ENCODE data around the gene UBFD1.
"Not testable (repeated sequence)": the region's sequence is repeated elsewhere in the genome, so short reads cannot be mapped to it uniquely, and the experiment has no call there.

UBFD1 gene

GRCh38 chr16:23570992-23571632 lies 13.6 kb downstream of the UBFD1 start:
- no peak for FAIRE-seq

- no peak for FAIRE-seq
Observed at GRCh38 chr16:23571895-23572294, 14.4 kb downstream of the UBFD1 start.

GRCh38 chr16:23572394-23572793 lies 14.9 kb downstream of the UBFD1 start:
- no peak for FAIRE-seq

GRCh38 chr16:23573817-23574216 lies 16.3 kb downstream of the UBFD1 start:
- FAIRE-seq, result no peak

GRCh38 chr16:23575834-23576233 lies 18.3 kb downstream of the UBFD1 start:
- no peak for FAIRE-seq

- no peak for FAIRE-seq
Observed at GRCh38 chr16:23577493-23577892, 20.0 kb downstream of the UBFD1 start.

- FAIRE-seq, result no peak
Observed at GRCh38 chr16:23578101-23578830, 20.7 kb downstream of the UBFD1 start.

GRCh38 chr16:23579371-23579770 lies 21.8 kb downstream of the UBFD1 start:
- no peak for FAIRE-seq

GRCh38 chr16:23580391-23580790 lies 22.9 kb downstream of the UBFD1 start:
- FAIRE-seq, result no peak

- no peak for FAIRE-seq
Observed at GRCh38 chr16:23581764-23582163, 24.2 kb downstream of the UBFD1 start.

GRCh38 chr16:23583271-23583670 lies 25.7 kb downstream of the UBFD1 start:
- FAIRE-seq, result not testable (repeated sequence)

GRCh38 chr16:23584186-23585076 lies 26.9 kb downstream of the UBFD1 start:
- FAIRE-seq, result no peak

GRCh38 chr16:23587726-23588125 lies 30.2 kb downstream of the UBFD1 start:
- no peak for FAIRE-seq

- FAIRE-seq, result no peak
Observed at GRCh38 chr16:23590181-23590580, 32.7 kb downstream of the UBFD1 start.

- no peak for FAIRE-seq
Observed at GRCh38 chr16:23594186-23594585, 36.7 kb downstream of the UBFD1 start.

- no peak for FAIRE-seq
Observed at GRCh38 chr16:23595246-23595950, 37.9 kb downstream of the UBFD1 start.

- no peak for FAIRE-seq
Observed at GRCh38 chr16:23595951-23596720, 38.6 kb downstream of the UBFD1 start, which contains the start of gene NDUFAB1. NDUFAB1 (minus strand) TSS chr16:23596316; CDS start chr16:23596290, 26 bp downstream.

GRCh38 chr16:23597003-23597756 lies 39.7 kb downstream of the UBFD1 start:
- FAIRE-seq, result no peak

GRCh38 chr16:23607726-23608125 lies 50.2 kb downstream of the UBFD1 start:
- no peak for FAIRE-seq

- no peak for FAIRE-seq
Observed at GRCh38 chr16:23608194-23608593, 50.7 kb downstream of the UBFD1 start.

GRCh38 chr16:23609929-23610328 lies 52.4 kb downstream of the UBFD1 start:
- FAIRE-seq, result no peak
